Lower leg skin (tissue), 3 donors: ENCODE results near the gene SH3RF3.

Experiments
- CTCF ChIP-seq, 3 donors: fragments of 450-650 bp; IDR thresholded peaks; one replicate each; pipeline ENCODE4 v1.5.1; 2016; ENCODE audit warnings: antibody characterized with exemption in 3 of 3, mild to moderate bottlenecking in 3 of 3, moderate library complexity in 2 of 3
- POLR2A ChIP-seq, 2 donors: fragments of 450-650 bp; IDR thresholded peaks; one replicate each; pipeline ENCODE4 v1.6.1; 2016 to 2017; ENCODE audit warnings: antibody characterized with exemption in 2 of 2, mild to moderate bottlenecking in 1 of 2, moderate library complexity in 1 of 2

GRCh38 chr2:109498906-109499305 lies 369.9 kb downstream of the SH3RF3 start:
- no peak for TF ChIP-seq CTCF (IDR thresholded peaks at IDR 0.05)
- TF ChIP-seq POLR2A (IDR thresholded peaks at IDR 0.05): no peak
